KMS-11 (cell line): Measurements from ENCODE around the gene CRYGS.

Experiments
- H2AFZ ChIP-seq: fragments of 200-600 bp; sonication (generic); 2 replicates; pipeline ENCODE4 v1.6.1; 2016; ENCODE audit warnings: antibody characterized with exemption, mixed run types, low read depth
- H3K27ac ChIP-seq: fragments of 200-600 bp; sonication (generic); 2 replicates; pipeline ENCODE4 v1.6.1; 2016; ENCODE audit warnings: mild to moderate bottlenecking, mixed run types
- H3K27me3 ChIP-seq: fragments of 200-600 bp; sonication (generic); 2 replicates; pipeline ENCODE4 v1.6.1; 2017; ENCODE audit warnings: mild to moderate bottlenecking, low read depth, mixed run types, moderate library complexity; ENCODE audit not compliant: insufficient read depth
- H3K36me3 ChIP-seq: fragments of 200-600 bp; sonication (generic); 2 replicates; pipeline ENCODE4 v1.6.1; 2017; ENCODE audit warnings: mild to moderate bottlenecking, mixed run types; ENCODE audit not compliant: insufficient read depth
- H3K4me1 ChIP-seq: fragments of 200-600 bp; sonication (generic); 2 replicates; pipeline ENCODE4 v1.6.1; 2016; ENCODE audit warnings: mild to moderate bottlenecking, low read depth, mixed run types; ENCODE audit not compliant: poor library complexity, severe bottlenecking
- H3K4me2 ChIP-seq: fragments of 200-600 bp; sonication (generic); 2 replicates; pipeline ENCODE4 v1.7.0; 2016; ENCODE audit warnings: mild to moderate bottlenecking, mixed run types
- H3K4me3 ChIP-seq: fragments of 200-600 bp; sonication (generic); IDR thresholded peaks from 2 replicates; pipeline ENCODE4 v1.6.1; 2017; ENCODE audit warnings: low read depth, low read length, mixed read lengths; ENCODE audit not compliant: insufficient read depth
- H3K79me2 ChIP-seq: fragments of 200-600 bp; sonication (generic); 2 replicates; pipeline ENCODE4 v1.6.1; 2016; ENCODE audit warnings: low read depth, mixed run types; ENCODE audit not compliant: insufficient read depth
- H3K9ac ChIP-seq: fragments of 200-600 bp; sonication (generic); 2 replicates; pipeline ENCODE4 v1.6.1; 2016; ENCODE audit warnings: mild to moderate bottlenecking, mixed run types
- H4K20me1 ChIP-seq: fragments of 200-600 bp; sonication (generic); 2 replicates; pipeline ENCODE4 v1.6.1; 2016; ENCODE audit warnings: mild to moderate bottlenecking, mixed run types; ENCODE audit not compliant: insufficient read depth
- TF ChIP-seq, protein P1 (sequence below): fragments of 200-600 bp; sonication (generic); conservative IDR thresholded peaks from 2 replicates; pipeline ENCODE4 v1.6.1; 2017; ENCODE audit warnings: low read depth, mild to moderate bottlenecking, antibody characterized with exemption, low read length, moderate library complexity, mixed read lengths

The CRYGS gene

DNA sequence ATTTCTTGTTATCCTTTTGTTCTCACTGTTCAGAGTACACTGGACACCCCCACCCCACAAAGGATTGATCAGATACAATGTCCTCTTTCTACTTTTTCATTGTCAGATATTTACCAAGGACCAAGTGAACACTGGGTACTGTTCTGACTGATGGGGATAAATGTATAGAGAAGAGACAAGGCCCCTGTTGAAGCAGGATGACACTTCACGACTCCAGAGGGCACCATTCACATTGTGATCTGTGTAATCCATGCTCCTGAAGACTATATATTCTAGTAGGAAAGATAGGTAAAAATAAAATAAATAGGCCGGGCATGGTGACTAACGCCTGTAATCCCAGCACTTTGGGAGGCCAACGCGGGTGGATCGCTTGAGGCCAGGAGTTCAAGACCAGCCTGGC lies 7.2 kb upstream of the CRYGS start:
- TF ChIP-seq, protein P1, sequence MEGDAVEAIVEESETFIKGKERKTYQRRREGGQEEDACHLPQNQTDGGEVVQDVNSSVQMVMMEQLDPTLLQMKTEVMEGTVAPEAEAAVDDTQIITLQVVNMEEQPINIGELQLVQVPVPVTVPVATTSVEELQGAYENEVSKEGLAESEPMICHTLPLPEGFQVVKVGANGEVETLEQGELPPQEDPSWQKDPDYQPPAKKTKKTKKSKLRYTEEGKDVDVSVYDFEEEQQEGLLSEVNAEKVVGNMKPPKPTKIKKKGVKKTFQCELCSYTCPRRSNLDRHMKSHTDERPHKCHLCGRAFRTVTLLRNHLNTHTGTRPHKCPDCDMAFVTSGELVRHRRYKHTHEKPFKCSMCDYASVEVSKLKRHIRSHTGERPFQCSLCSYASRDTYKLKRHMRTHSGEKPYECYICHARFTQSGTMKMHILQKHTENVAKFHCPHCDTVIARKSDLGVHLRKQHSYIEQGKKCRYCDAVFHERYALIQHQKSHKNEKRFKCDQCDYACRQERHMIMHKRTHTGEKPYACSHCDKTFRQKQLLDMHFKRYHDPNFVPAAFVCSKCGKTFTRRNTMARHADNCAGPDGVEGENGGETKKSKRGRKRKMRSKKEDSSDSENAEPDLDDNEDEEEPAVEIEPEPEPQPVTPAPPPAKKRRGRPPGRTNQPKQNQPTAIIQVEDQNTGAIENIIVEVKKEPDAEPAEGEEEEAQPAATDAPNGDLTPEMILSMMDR: no peak
- no peaks in the 10 kb centered on the region; the same call in 1 of the 2 replicates for H3K36me3 ChIP-seq

DNA sequence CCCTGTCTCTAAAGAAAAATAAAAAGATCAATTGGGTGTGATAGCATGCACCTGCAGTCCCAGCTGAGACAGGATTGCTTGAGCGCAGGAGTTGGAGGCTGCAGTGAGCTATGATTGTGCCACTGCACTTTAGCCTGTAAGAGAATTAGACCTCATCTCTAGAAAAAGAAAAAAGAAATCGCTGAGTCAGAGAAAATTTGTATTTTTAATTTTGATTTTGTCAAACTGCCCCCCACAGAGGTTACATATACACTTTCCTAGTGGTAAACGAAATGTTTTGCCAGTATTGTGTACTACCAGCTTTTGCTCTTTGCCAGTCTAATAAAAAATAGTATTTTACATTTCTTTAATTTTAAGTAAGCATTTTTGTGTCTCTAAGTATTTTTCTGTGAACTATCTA lies 5.3 kb upstream of the CRYGS start:
- no peak overlapping the region for H3K9ac ChIP-seq
- no peaks in the 10 kb centered on the region for H4K20me1 ChIP-seq
- no peak overlapping the region for H3K27ac ChIP-seq
- H3K27me3 ChIP-seq: no peaks in the 10 kb centered on the region
- no peaks in the 10 kb centered on the region for H3K79me2 ChIP-seq
- TF ChIP-seq, protein P1: no peak
- H2AFZ ChIP-seq: no peak overlapping the region
- H3K36me3 ChIP-seq: no peaks in the 10 kb centered on the region; the same call in 1 of the 2 replicates
- H3K4me1 ChIP-seq: no peaks in the 10 kb centered on the region
- no peak overlapping the region for H3K4me2 ChIP-seq
- H3K4me3 ChIP-seq: no peak overlapping the region

More for the DNA sequence above, 7.2 kb upstream of the CRYGS start:
- no peak overlapping the region for H2AFZ ChIP-seq
- no peaks in the 10 kb centered on the region for H3K79me2 ChIP-seq
- no peak overlapping the region for H3K27ac ChIP-seq
- no peaks in the 10 kb centered on the region for H3K4me1 ChIP-seq
- H3K9ac ChIP-seq: no peak overlapping the region
- no peaks in the 10 kb centered on the region for H3K27me3 ChIP-seq
- H3K4me3 ChIP-seq: no peak overlapping the region
- no peak overlapping the region for H3K4me2 ChIP-seq
- no peaks in the 10 kb centered on the region for H4K20me1 ChIP-seq

- Histone ChIP-seq H3K4me3 (no peak overlapping the region), H3K4me2 (no peak overlapping the region), H4K20me1 (no peaks in the 10 kb centered on the region), H3K27me3 (no peaks in the 10 kb centered on the region), H3K27ac (no peak overlapping the region), H3K36me3 (no peaks in the 10 kb centered on the region), H3K79me2 (no peaks in the 10 kb centered on the region), H3K9ac (no peak overlapping the region), H2AFZ (no peak overlapping the region), H3K4me1 (peaks cover 9% of the 10 kb centered on the region)
- TF ChIP-seq, protein P1: peak; percentile 15; the same call in 1 of the 2 replicates
Measured at GRCh38 chr3:186540835-186541226, 3.3 kb downstream of the CRYGS start.

- H3K27ac ChIP-seq: no peak overlapping the region
- H3K9ac ChIP-seq: no peak overlapping the region
- peaks cover 9% of the 10 kb centered on the region for H3K4me1 ChIP-seq
- H3K79me2 ChIP-seq: no peaks in the 10 kb centered on the region
- H2AFZ ChIP-seq: no peak overlapping the region
- no peaks in the 10 kb centered on the region for H3K27me3 ChIP-seq
- TF ChIP-seq, protein P1: peak; percentile 96
- no peaks in the 10 kb centered on the region for H3K36me3 ChIP-seq
- no peak overlapping the region for H3K4me3 ChIP-seq
- H4K20me1 ChIP-seq: no peaks in the 10 kb centered on the region
- H3K4me2 ChIP-seq: peak overlapping the region; percentile 14; the same call in 1 of the 2 replicates
Measured at GRCh38 chr3:186540221-186540834, 3.9 kb downstream of the CRYGS start.
